Middle frontal gyrus (tissue), 1 donor: ENCODE results near the gene ADGRB2.
A peak's percentile ranks its signal among the peaks of the same experiment; 100 is the strongest.

Source experiments
- DNase-seq: peaks from one replicate; pipeline ENCODE4 v3.0.0-alpha.2; 2015; ENCODE audit warnings: low spot score; ENCODE audit errors: extremely low spot score

Gene ADGRB2

GRCh38 chr1:31795801-31796621, 31.9 kb upstream of the ADGRB2 start:
- DNase-seq: no peak

DNA sequence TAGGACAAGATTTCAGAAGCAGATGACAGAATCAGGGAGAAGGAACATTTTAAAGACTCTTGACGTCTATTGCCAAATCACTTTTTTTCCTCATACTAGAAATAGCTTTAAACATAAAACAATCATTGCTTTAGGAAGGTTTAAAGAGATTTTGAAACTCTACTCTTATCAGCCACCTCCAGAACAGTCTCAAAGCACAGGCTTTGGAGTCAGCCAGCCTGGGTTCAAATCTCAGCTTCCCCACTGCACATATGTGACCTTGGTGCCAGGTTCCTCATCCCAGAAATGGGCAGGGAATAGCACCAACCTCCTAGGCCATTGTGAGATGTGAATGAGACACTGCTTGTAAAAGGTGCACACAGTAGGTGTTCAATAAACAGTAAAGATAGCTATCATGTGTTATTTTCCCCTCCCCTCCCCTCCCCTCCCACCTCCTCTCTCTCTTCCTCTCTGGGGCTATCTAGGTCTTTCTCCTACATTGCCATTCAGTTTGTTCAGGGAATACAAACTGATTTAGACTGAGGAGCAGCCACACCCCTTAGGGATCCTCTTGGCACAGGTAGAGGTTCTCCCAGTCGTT, 31.0 kb upstream of the ADGRB2 start:
- no peak for DNase-seq

- no peak for DNase-seq
These were observed 29.6 kb upstream of the ADGRB2 start for GRCh38 chr1:31793586-31794285.

DNA sequence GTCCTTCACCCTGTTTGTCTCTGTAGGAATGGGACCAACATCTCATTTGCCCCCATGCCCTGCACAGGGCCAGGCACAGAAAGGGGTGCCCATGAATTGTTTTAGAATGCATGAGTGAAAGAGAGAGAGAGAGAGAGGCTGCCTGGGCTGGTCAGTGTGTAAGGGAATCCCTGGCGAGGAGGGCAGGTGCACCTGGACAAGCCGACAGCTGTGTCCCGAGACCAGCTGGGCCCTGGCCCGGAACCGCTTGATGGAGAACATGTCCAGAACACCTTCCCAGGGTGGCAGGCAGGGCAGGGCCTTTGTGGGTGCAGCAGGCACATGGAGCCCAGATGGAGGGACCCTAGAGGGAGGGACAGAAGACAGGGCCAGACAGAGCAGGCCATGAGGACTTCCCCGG, 28.9 kb upstream of the ADGRB2 start:
- no peak for DNase-seq

GRCh38 chr1:31792541-31792940, 28.4 kb upstream of the ADGRB2 start:
- no peak for DNase-seq

GRCh38 chr1:31792116-31792515, 28.0 kb upstream of the ADGRB2 start:
- no peak for DNase-seq

DNA sequence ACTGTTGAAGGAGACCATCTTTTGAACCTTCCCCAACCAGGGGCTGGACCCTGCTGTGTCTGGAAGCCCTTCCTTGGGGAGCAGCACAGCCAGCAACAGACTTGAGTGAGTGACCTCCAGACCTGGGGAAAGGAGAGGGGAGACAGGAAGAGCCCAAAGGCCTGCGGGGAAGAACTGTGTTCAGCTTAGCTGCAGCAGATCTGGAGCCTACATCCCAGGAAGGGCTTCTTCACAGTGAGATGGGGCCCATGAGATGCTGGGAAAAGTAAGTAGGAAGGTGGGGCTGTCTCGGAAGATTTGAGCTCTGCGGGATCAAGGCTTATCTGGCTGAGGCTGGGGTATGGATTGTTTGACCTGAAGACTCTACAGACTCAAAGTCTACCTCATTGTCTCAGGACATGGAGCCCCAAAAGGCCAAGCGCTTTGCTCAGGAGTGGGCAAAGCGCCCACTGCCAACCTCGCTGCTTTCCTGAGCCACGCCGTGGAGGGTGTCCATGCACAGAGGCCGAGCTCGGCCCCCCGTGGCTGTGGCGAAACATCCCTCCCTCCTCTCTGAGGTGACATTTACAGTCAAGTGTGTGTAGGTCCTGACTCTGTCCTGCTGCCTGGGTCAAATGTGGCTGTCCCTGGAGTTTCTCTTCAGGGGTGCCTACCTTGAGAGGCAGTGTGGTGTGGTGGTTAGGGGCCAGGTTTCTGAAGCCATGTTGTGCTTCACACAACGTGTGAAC, 27.2 kb upstream of the ADGRB2 start:
- no peak for DNase-seq

- no peak for DNase-seq
These were observed 26.5 kb upstream of the ADGRB2 start for GRCh38 chr1:31790641-31791091.

DNA sequence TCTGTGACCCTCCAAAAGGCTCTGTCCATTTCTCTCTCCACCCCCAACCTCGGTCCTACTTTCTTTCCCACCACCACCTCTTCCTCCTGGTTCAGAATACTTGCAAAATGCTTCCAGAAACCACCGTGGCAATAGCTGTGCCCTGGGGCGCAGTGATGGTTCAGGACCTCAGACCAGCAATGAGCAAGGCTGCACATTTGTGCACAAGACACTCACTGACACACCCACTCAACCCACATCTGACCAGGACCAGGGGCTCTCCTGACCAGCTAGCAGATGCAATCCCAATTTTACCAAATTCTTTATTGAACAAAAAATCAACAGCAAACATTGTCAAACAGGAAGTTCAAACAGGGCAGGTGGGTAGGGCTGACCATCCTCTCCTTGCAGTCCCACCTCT, 26.0 kb upstream of the ADGRB2 start:
- DNase-seq: no peak

DNA sequence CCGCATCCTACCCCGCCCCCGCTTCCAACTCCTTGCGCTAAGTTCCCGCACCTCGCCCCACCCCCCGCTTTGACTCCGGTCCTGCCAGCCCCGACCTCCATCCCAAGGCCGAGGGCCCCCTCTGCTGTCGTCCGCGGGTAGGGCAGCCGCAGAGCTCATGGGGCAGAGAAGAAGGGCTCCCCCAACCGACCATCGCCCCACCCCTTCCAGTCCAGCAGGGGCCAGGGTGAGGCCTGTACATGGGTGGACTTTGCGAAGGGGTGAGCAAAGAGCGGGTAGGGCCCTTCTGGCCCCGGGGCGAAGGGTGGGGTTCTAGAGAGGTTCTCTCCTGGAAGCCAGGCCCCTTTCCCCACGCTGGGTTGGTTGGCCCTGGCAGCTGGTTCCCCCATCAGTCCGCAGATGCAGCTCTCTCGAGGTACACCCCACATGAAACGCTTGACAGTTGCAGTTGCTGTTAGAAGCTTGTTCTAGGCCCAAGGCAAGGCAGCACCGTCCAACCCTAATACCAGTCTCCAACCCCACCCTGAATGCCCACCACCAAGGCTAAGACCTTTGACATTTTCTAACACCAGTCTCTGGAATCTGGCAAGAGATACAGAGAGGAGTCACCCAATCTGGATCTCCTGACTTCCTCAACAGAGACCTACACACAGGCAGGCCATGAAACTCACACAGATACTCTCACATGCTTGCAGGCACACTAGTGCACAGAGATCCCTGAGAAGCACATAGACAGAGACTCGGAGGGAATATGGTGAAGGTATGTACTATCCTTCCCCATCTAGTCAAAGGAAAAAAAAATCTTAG, 25.3 kb upstream of the ADGRB2 start:
- DNase-seq: peak; percentile 82

DNA sequence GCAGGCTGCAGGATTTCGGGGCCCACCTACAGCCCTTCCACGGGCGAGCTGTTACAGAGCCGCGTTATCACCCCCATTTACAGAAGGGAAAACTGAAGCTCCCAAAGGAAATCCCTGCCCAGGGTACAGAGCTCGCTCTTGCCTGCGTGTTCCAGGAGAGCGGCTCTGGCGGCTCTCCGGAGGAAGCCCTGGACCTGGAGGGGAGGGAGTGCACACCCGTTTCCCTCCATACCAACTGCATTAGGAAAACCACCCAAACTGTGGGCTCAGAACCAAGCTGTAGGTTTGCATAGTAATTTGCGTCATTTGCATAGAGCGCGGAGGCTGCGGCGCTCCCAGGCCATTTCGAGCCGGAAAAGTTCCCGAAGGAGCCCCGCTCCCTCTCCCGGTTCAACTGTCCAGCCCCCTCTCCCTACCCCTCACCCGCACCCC, 24.7 kb upstream of the ADGRB2 start:
- DNase-seq: no peak

DNA sequence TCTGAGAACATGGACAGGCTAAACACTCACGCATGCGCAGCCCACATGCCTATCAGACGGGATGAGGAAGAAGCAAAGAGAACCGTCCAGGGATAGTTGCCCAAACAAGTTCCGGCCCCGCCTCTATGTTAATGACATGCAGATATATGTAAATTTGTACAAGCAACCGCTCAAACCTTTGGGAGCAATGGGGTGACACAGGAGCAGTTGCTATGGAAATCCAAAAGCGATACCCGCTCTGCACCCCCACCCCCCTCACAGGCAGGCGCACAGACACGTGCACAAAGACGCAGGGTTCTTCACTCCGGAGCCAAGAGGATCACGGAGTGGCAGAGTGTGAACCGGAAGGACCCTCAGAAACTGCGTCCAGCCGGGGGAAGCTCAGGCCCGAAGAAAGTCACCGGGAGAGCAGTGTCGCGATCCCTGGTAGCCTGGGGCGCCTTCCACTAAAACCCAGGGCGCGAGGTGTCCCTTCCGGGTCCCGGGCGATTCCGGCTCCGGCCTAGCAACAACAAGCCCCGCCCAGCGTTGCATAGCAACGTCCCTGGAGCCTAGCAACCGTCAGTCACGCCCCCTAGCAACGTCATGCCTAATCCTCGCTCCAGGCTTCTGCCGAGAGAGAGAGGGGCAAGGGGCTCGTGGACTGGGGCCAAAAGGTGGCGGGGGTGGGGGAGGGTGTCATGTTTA, 24.1 kb upstream of the ADGRB2 start:
- peak; percentile 85 for DNase-seq

- DNase-seq: no peak
These were observed 23.6 kb upstream of the ADGRB2 start for GRCh38 chr1:31787786-31788137.

DNA sequence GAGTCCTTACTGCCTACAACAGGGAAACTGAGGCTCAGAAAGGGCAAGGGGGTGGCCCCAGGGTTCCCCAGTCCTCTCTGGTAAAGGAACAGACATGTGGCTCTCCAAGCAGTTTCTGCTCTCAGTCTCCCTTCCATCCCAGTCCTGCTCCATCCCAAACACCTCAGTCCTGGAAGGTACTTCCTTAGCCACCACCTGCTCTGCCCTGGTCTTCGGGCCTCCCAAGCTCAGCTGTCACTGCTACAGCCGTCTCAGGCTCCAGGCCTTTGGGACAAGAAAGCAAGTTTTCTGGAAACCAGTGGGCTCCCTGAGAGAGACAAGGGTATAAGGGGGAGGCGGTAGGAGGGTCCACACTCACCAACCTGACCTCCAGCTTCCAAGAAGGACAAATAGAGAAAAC, 23.1 kb upstream of the ADGRB2 start:
- no peak for DNase-seq

DNA sequence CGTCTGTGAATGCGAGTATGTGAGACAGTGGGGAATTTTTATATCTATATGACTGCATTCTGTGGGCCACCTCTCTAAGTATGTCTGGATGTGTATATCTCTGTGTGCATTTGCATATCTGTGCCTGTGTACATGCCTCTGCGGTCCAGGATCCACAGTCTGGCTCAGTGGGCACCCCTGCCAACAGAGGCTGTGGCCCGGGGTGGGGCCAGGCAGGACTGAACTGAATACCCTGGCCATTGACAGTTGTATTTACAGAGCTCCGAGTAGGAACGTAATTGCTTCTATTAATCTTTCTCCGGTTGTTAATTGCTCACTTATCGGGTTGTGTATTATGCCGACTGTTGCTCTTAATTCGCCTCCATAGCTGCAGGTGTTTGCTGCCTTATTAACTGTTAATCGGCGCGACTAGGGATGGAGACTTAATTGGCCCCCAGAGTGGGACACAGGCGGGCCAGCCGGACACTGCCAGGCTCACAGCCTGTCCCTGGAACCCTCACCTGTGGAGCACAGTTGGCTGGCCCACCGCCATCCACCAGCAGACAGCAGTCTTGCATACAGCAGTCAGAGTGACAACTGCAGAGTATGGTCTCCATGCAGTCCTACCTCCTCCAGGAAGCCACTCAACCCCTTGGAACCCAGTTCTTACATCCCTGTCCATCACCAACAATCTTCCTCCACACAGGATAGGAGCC, 22.4 kb upstream of the ADGRB2 start:
- DNase-seq: no peak

- no peak for DNase-seq
These were observed 21.8 kb upstream of the ADGRB2 start for GRCh38 chr1:31785947-31786290.

- DNase-seq: no peak
These were observed 21.1 kb upstream of the ADGRB2 start for GRCh38 chr1:31785020-31785946.

DNA sequence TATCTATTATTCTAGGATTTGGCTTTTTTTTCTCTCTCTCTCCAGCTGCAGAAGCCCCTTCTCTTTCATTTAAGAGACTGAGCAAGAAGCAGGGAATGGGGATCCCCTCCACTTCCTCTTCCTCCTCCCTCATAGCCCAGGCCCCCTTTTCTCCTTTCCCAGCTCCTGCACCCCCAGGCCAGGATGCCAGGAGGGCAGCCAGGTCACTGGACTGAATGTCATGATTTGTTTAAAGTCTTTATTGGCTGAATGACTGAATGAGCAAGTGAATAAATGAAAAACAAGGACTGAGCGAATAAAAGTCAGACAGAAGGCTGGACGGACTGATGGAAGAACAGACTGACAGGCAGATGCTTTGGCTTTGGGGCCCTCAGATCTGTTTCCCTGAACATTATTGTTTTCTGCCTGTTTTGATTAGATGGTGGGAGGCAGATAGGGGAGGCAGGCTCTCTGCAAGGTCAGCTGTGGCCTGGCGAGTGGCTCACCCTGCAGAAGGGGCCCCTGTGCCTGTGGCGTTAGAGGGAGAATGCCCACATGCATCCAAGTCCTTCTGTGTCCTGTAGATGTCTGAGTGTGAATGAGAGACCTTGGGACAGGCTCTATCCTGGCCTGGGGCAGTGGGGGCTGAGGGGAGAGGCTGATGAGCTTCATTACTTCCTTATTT, 20.3 kb upstream of the ADGRB2 start:
- DNase-seq: no peak
